Measurements from ENCODE around the gene NKIRAS1.
A peak's percentile ranks its signal among the peaks of the same experiment; 100 is the strongest.
"Not testable (repeated sequence)": the region's sequence is repeated elsewhere in the genome, so short reads cannot be mapped to it uniquely, and the experiment has no call there.

The NKIRAS1 gene

GRCh38 chr3:23938688-23939087, 21.9 kb upstream of the NKIRAS1 start:
- no peak for DNase-seq

GRCh38 chr3:23937296-23937695, 20.5 kb upstream of the NKIRAS1 start:
- no peak for DNase-seq

- DNase-seq, result no peak
Measured at GRCh38 chr3:23934253-23934652, 17.5 kb upstream of the NKIRAS1 start.

GRCh38 chr3:23932571-23932970, 15.8 kb upstream of the NKIRAS1 start:
- no peak for DNase-seq

GRCh38 chr3:23931597-23931996, 14.8 kb upstream of the NKIRAS1 start:
- DNase-seq, result no peak

GRCh38 chr3:23928524-23928923, 11.7 kb upstream of the NKIRAS1 start:
- no peak for DNase-seq

- DNase-seq, result no peak
Measured at GRCh38 chr3:23926736-23927135, 9.9 kb upstream of the NKIRAS1 start.

- no peak for DNase-seq
Measured at GRCh38 chr3:23926246-23926645, 9.5 kb upstream of the NKIRAS1 start.

GRCh38 chr3:23923786-23924185, 7.0 kb upstream of the NKIRAS1 start:
- DNase-seq, result no peak

GRCh38 chr3:23921052-23921511, 4.3 kb upstream of the NKIRAS1 start:
- no peak for DNase-seq

- DNase-seq, result no peak
Measured at GRCh38 chr3:23920151-23920655, 3.4 kb upstream of the NKIRAS1 start.

- DNase-seq, result no peak
Measured at GRCh38 chr3:23919628-23920027, 2.8 kb upstream of the NKIRAS1 start.

- DNase-seq, result not testable (repeated sequence)
Measured at GRCh38 chr3:23918331-23918730, 1.5 kb upstream of the NKIRAS1 start.

- DNase-seq, result peak; percentile 22
Measured at GRCh38 chr3:23917679-23918303, 1.0 kb upstream of the NKIRAS1 start.

- DNase-seq, result no peak
Measured at GRCh38 chr3:23916152-23916885, 471 bp downstream of the NKIRAS1 start.

- DNase-seq, result peak; percentile 39
Measured at GRCh38 chr3:23915537-23916108, 1.2 kb downstream of the NKIRAS1 start.

- no peak for DNase-seq
Measured at GRCh38 chr3:23913873-23914743, 2.7 kb downstream of the NKIRAS1 start.

GRCh38 chr3:23913182-23913581, 3.6 kb downstream of the NKIRAS1 start:
- no peak for DNase-seq

- not testable (repeated sequence) for DNase-seq
Measured at GRCh38 chr3:23912335-23912734, 4.5 kb downstream of the NKIRAS1 start.

- no peak for DNase-seq
Measured at GRCh38 chr3:23911397-23911796, 5.4 kb downstream of the NKIRAS1 start.

- no peak for DNase-seq
Measured at GRCh38 chr3:23909341-23909740, 7.4 kb downstream of the NKIRAS1 start.

GRCh38 chr3:23904545-23904944, 12.2 kb downstream of the NKIRAS1 start:
- no peak for DNase-seq

GRCh38 chr3:23900744-23901143, 16.0 kb downstream of the NKIRAS1 start:
- DNase-seq, result no peak

Measured in NCI-H2227 treated with DMSO at 0.1 percent for 48 hours (cell line).